HG03064 (cell line): Measurements from ENCODE around the gene WAPL.

Source experiments
- ATAC-seq: cut with Tn5 transposase; IDR thresholded peaks from one replicate; pipeline ENCODE4 v1.9.1; 2021; ENCODE audit warnings: low read depth; ENCODE audit not compliant: unreplicated experiment

Gene WAPL

DNA sequence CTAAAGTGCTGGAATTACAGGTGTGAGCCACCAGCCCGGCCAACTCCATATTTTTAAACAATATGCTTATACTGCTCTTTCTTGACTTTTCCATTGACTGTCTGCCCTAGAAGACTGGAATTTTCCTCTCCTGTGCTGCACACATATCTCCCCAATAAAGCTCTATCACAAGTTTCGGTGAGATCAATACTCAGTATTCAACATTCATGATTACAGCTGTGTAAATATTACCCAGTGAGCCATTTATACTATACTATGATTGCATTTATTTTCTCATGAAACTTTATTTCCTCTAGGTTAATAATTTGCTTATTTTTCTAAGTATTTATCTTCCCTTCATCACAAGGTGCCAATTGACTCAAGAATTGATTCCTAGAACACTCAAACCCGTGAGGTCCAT lies 106.5 kb downstream of the WAPL start:
- ATAC-seq: no peak

- ATAC-seq: peak; percentile 72
Measured at GRCh38 chr10:86413046-86413728, 108.4 kb downstream of the WAPL start.

DNA sequence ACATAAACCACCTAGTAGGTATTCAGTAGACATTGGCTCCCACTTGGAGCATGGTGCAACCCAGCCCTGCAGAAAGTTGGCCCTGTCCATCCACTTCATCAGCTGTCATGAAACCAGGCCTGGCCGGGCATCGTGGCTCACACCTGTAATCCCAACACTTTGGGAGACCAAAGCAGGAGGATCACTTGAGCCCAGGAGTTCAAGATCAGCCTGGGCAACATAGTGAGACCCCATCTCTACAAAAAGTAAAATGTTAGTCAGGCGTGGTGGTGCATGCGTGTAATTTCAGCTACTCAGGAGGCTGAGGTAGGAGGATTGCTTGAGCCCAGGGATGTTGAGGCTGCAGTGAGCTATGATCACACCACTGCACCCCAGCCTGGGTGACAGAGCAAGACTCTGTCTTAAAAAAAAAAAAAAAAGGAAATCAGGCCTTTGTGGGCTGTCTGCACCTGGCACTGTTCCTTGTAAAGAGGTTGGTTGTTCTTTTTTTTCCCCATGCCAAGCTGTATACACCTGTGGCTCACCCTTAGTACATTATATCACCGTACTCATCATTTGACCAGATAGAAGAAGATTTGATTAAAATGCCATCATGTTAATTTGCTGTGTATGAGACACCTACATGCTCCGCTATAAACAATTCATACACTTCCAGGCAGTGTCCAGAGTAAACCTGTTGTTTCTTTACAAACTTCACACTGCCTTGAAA lies 109.6 kb downstream of the WAPL start:
- no peak for ATAC-seq

DNA sequence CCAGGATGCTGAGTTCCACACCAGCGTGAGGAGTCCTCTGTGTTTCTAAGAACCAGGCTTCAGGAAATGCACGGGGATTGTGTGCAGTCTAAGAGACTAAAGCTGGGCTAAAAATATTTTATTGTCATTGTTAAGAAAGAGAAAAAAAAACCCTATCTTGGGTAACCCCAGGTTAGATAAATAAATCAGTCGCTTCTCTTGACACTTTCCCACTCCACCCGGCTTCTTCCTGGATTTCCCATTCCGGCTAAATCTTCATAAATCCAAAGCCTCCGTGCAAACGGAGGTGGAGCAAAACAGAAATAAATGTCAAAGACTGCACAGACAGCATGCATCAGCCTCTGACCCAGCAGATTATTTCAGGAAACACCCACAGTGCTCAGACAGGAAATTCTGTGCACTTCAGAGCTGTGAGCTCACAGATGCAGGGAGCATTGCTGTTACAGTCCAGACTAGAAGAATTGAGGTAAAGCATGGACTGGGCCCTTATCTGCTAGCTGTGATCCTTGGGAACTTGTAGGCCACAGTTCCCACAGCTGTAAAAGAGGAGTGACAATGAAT lies 110.2 kb downstream of the WAPL start:
- peak; percentile 48 for ATAC-seq

GRCh38 chr10:86410542-86411124 lies 111.0 kb downstream of the WAPL start:
- no peak for ATAC-seq

DNA sequence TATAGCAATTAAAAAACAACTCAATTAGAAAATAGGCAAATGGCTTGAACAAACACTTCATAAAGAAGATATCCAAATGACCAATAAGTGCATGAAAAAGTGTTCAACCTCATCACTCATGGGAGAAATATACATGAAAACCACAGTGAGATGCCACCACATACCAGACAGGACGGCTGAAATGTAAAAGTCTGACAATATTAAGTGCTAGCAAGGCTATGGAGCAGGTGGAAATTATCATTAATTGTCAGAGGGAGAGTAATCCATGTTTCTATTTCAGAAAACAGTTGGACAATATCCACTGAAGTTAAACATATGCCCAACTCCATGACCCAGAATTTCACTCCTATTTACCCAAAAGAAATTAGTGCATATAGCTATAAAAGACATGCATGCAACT lies 112.4 kb downstream of the WAPL start:
- ATAC-seq: no peak

DNA sequence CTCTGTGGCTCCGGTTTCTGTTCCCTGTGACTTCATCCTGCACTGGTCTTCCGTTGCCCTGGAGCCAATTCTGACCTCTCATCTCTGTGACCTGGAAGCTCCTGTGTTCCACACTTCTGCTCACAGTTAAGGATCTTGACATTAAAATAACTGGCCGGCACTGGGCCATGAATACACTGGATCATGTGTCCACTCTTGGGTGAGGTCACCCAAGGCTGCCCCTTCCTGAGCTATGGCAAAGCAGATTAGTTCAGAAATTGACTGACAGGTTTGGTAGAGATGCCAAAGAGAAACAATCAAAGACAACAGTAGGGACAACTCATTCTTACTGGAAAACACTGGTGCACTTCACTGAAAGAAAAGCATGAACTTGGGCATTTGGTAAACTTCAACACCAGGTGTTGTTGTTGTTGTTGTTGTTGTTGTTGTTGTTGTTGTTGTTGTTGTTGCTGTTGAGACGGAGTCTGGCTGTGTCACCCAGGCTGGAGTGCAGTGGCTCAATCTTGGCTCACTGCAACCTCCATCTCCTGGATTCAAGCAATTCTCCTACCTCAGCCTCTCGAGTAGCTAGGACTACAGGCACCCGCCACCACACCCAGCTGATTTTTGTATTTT lies 118.3 kb downstream of the WAPL start:
- ATAC-seq: no peak

DNA sequence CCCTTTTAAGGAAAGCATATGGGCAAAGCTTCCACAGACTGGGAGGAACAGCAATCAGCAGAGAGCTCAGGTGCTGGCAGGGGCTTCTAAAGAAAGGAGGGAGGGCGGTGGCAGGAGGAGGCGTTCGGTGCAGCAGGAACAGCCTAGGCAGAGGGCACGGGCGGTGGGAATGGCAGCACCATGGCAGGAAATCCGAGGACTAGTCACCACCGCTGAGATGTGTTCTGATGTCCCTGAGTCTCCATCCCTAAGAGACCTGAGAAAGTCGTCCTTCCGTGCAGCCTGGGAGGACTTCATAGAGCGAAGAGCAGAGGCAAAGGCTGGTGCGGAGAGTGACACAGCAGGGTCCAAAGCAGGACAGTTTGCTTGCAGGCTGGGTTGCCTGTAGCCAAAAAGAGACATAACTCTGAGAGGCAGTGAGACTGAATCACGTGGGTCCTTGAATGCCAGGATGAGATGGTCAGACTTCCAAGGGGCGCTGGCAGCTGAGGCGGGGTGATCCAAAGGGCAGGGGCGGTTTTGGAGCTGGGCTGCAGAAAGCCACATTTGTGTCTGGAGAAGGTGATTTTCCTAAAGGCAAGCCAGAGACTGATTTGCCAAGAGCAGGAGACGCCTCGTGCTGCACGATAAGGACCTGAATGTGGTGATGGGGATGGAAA lies 119.2 kb downstream of the WAPL start:
- ATAC-seq: no peak

GRCh38 chr10:86401588-86402282 lies 119.9 kb downstream of the WAPL start:
- ATAC-seq: no peak

GRCh38 chr10:86400705-86401587 lies 120.6 kb downstream of the WAPL start:
- peak; percentile 32 for ATAC-seq

- peak; percentile 84 for ATAC-seq
Measured at GRCh38 chr10:86399879-86400704, 121.5 kb downstream of the WAPL start.

GRCh38 chr10:86399514-86399878 lies 122.1 kb downstream of the WAPL start:
- no peak for ATAC-seq

GRCh38 chr10:86397120-86397519 lies 124.5 kb downstream of the WAPL start:
- no peak for ATAC-seq

GRCh38 chr10:86393862-86394455 lies 127.6 kb downstream of the WAPL start:
- ATAC-seq: no peak

GRCh38 chr10:86393362-86393761 lies 128.2 kb downstream of the WAPL start:
- ATAC-seq: no peak

GRCh38 chr10:86392723-86393094 lies 128.9 kb downstream of the WAPL start:
- peak; percentile 59 for ATAC-seq

- ATAC-seq: peak; percentile 12
Measured at GRCh38 chr10:86391986-86392722, 129.4 kb downstream of the WAPL start.
